Kidney (tissue), 14 donors: Measurements from ENCODE around the gene ADAMTS14. TPM values are rescaled to one million over a fixed set of nuclear protein-coding genes. Genes with fewer than 3 reads are reported as not detected.

ENCODE experiments used
- DNase-seq, 5 donors: peaks; one replicate each; pipeline ENCODE4 v3.0.0-alpha.2; 2013 to 2020
- FAIRE-seq: peaks from 2 replicates; lab custom pipeline; 2012; peaks lifted over from hg19 to GRCh38; lab: Jason Lieb, UNC
- H3K27ac ChIP-seq, 2 donors: one replicate each; pipeline ENCODE4 v1.7.0; 2013; ENCODE audit warnings: low read depth in 2 of 2, low read length in 2 of 2, inconsistent platforms in 1 of 2
- H3K27me3 ChIP-seq: one replicate; pipeline ENCODE4 v1.7.1; 2013; ENCODE audit warnings: low read length, inconsistent platforms; ENCODE audit not compliant: control insufficient read depth, insufficient read depth
- H3K36me3 ChIP-seq, 3 donors: one replicate each; pipeline versions ENCODE4 v1.7.0 to v1.7.1; 2013; ENCODE audit warnings: low read length in 3 of 3, control low read depth in 1 of 3, inconsistent platforms in 1 of 3; ENCODE audit not compliant: insufficient read depth in 3 of 3, control insufficient read depth in 2 of 3
- H3K4me1 ChIP-seq, 3 donors: one replicate each; pipeline versions ENCODE4 v1.7.0 to v1.7.1; 2013; ENCODE audit warnings: low read length in 3 of 3, inconsistent platforms in 1 of 3, low read depth in 1 of 3; ENCODE audit not compliant: control insufficient read depth in 2 of 3, insufficient read depth in 2 of 3
- H3K4me3 ChIP-seq, 3 donors: one replicate each; pipeline versions ENCODE4 v1.7.0 to v1.8.1; 2013; ENCODE audit warnings: low read length in 3 of 3, control low read depth in 1 of 3, inconsistent platforms in 1 of 3
- H3K9ac ChIP-seq, 3 donors: one replicate each; pipeline versions ENCODE4 v1.7.0 to v1.7.1; 2013; ENCODE audit warnings: low read length in 3 of 3, control low read depth in 1 of 3, inconsistent platforms in 1 of 3
- H3K9me3 ChIP-seq, 3 donors: one replicate each; pipeline versions ENCODE4 v1.7.0 to v1.7.1; 2013; ENCODE audit warnings: low read length in 3 of 3, control low read depth in 1 of 3, inconsistent platforms in 1 of 3; ENCODE audit not compliant: control insufficient read depth in 2 of 3, insufficient read depth in 1 of 3
- intact Hi-C: fragments of 100-400 bp; cut with DNase I; formaldehyde crosslinking; loops from one replicate; pipeline ENCODE4 v1.11.1; 2022
- polyA plus RNA-seq: library from polyadenylated mRNA; stranded (reverse); fragments of 350-450 nt; fragmentation: Illumina TruSeq; extraction: RNeasy Lipid Tissue Mini Kit (QIAGEN cat#74804); gene quantifications from one replicate; pipeline ENCODE4 v1.2.3, GENCODE V29; 2014; ENCODE audit warnings: low read depth, low replicate concordance; ENCODE audit not compliant: insufficient read depth
- total RNA-seq: library from RNA; stranded (reverse); fragmentation: NEBNext Ultra II Directional; extraction: Animal tissue kit (Norgen Biotek cat#: 25700); gene quantifications from one replicate; pipeline ENCODE4 v1.2.1, GENCODE V29; 2021
- TF ChIP-seq, protein P1 (sequence below): IDR thresholded peaks from 3 replicates; pipeline ENCODE4 v1.5.1; 2012; ENCODE audit warnings: mild to moderate bottlenecking, moderate library complexity, borderline replicate concordance; ENCODE audit not compliant: insufficient read depth; ENCODE audit errors: extremely low read depth
- donor health status: control.
- donor health status: control.
- donor health status: control.
- donor health status: control.
- donor health status: control.
- donor health status: DM: yes; HTN: yes; CAD: no.
- donor health status: Normal renal cell carcinoma (clear cell type).

ADAMTS14 gene
- total and polyA plus RNA-seq, 2 donors from 2014 or later: 0.47 TPM; not detected in 1

DNA sequence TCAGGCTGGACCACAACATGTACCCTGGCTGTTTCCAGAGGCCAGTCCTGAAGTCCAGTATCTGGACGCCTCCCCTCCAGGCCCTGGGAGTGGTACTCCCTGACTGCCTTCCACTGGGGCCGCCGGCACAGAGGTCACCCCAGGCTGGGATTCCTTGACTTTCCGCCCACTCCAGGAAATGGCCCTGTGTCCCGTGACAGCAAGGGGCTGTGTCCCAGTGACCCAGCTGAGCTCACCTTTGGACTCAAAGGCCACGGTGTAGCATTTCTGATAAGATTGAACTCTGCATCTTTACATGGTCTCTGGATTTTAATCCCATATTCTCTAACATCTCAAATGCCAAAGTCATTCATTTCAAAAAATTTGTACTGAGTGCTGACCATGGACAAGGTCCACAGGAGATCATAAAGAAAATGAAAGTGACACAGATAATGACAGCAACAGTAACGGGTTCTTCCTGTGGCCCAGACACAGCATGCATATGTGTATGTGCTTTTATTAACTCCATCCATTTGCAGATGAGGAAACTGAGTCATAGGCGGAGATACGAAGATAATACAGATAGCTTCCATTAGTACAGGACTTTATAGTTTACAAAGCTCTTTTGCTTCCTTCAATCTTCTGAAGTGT lies 5.4 kb downstream of the ADAMTS14 start:
- no peak for DNase-seq
- Histone ChIP-seq H3K9me3 (no peaks in the 10 kb centered on the region), H3K27me3 (peaks cover 3% of the 10 kb centered on the region), H3K9ac (no peak overlapping the region), H3K4me3 (no peak overlapping the region), H3K36me3 (no peaks in the 10 kb centered on the region), H3K4me1 (peaks cover 0 to 5% (median 0%) of the 10 kb centered on the region in 3 donors), H3K27ac (no peak overlapping the region)
- TF ChIP-seq, protein P1, sequence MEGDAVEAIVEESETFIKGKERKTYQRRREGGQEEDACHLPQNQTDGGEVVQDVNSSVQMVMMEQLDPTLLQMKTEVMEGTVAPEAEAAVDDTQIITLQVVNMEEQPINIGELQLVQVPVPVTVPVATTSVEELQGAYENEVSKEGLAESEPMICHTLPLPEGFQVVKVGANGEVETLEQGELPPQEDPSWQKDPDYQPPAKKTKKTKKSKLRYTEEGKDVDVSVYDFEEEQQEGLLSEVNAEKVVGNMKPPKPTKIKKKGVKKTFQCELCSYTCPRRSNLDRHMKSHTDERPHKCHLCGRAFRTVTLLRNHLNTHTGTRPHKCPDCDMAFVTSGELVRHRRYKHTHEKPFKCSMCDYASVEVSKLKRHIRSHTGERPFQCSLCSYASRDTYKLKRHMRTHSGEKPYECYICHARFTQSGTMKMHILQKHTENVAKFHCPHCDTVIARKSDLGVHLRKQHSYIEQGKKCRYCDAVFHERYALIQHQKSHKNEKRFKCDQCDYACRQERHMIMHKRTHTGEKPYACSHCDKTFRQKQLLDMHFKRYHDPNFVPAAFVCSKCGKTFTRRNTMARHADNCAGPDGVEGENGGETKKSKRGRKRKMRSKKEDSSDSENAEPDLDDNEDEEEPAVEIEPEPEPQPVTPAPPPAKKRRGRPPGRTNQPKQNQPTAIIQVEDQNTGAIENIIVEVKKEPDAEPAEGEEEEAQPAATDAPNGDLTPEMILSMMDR: no peak
- FAIRE-seq: no peak
- intact Hi-C loops: no loop called here

DNA sequence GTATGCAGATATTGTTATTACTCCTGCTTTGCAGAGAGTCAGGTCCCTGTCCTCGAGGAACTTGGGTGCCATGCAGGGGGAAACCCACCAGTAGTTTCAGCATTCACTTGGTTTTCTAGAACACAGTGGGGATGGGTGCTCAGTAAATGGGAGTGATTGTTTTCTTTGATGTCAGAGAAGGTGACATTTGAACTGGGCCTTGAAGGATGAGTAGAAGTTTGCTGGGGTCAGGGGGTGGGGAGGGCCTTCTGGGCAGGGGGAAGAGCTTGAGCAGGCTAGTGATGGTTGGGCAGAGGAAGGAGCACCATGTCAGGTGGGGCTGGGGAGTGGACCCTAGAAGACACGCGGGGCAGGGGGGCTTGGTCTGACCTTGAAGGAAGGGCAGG lies 5.9 kb downstream of the ADAMTS14 start:
- DNase-seq (no peak), FAIRE-seq (no peak)
- peaks cover 0 to 2% (median 0%) of the 10 kb centered on the region in 3 donors for H3K4me1 ChIP-seq
- H3K27ac ChIP-seq: no peak overlapping the region
- H3K9me3 ChIP-seq: no peaks in the 10 kb centered on the region
- H3K9ac ChIP-seq: no peak overlapping the region
- no peaks in the 10 kb centered on the region for H3K36me3 ChIP-seq
- intact Hi-C loops: no loop called here
- no peak overlapping the region for H3K4me3 ChIP-seq
- TF ChIP-seq, protein P1: no peak
- H3K27me3 ChIP-seq: peaks cover under 1% of the 10 kb centered on the region

DNA sequence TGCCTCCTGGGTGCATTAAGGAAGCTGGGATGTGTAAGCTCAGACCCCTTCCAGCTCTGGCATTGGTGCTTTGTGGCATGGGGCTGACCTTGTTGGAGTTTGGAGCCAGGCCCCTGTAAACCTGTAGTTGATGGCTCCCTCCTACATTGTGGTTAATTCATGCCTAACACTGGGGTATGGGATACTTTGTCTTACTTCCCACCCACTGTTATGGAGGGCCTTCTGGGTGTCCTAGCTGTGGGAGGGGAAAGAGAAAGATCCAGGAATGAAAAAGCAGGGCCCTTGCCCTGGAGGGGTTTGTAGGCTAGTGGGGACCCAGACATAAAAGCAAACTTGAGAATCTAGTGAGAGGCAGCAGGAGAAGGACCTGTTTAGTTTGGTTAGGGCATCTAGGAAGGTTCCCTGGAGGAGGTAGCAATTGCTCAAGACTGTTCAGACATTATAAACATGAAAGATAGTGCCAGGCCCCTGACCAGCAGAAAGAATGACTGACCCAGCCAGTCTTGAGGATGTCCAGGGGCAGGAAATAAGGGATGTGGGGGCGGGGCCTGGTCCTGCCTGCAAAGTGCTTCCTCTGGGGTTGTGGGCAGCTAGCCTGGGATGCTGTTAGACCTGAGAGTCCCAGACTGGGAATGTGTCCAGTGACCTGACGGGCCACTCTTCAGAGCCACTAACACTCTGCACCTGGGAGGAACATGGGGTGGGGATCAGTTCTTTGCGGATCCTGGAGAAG lies 6.6 kb downstream of the ADAMTS14 start:
- Histone ChIP-seq H3K4me1 (peaks cover 0 to 2% (median 2%) of the 10 kb centered on the region in 3 donors), H3K4me3 (no peak overlapping the region), H3K27me3 (no peaks in the 10 kb centered on the region), H3K36me3 (no peaks in the 10 kb centered on the region), H3K9ac (no peak overlapping the region), H3K9me3 (no peaks in the 10 kb centered on the region), H3K27ac (no peak overlapping the region)
- TF ChIP-seq, protein P1: no peak
- no peak for FAIRE-seq
- DNase-seq: no peak
- intact Hi-C loops: no loop called here
